Measurements from ENCODE around the gene CHST11.

The CHST11 gene

DNA sequence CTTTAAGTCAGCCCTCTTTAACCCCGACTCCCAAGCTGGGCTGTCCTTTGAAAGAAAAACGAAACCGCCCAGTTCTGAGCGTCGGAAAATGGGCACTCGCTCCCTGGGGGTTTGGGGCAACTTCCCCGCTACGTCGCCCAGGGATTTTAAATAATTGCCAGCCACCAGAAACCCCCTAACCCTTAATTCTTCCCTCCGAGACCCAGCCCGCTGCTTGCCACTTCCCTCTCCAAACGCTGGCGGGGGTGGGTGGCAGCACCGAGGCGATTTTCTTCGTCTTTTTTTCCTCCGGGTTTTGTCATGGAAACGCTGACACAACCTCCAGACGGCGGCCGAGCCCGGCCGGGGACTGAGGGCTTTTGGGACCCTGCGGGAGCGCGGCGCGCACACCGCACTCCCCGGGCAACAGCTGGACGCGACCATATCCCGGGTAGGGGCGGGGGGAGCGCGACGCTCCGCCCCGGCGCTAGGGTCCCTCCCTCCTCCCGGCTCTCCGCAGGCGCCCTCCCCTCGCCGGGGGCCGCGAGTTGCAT is at the start of gene CHST11:
TSS of gene CHST11 (plus strand) at position 532 of the 533 bp plus-strand sequence.
- peak; percentile 87 to 93 for DNase-seq

DNA sequence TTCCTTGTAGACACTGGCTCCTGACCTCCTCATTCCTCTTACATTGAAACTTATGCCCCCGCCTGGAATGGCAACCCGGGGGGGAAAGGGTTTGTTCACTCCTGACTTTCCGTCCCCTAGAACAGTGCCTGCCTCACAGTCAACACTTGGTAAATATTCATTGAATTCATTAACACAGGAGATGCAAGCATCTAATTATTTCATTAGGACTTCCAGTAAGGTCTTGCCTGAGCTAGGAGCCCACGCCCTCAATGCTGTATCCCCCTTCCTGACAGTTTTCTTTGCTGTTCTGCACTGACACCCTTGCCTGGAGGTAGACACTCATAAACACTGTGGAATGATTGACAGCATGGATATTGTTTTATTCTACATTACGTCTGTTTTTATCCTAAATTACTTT is 49.3 kb upstream of the CHST11 start:
- no peak for DNase-seq

DNA sequence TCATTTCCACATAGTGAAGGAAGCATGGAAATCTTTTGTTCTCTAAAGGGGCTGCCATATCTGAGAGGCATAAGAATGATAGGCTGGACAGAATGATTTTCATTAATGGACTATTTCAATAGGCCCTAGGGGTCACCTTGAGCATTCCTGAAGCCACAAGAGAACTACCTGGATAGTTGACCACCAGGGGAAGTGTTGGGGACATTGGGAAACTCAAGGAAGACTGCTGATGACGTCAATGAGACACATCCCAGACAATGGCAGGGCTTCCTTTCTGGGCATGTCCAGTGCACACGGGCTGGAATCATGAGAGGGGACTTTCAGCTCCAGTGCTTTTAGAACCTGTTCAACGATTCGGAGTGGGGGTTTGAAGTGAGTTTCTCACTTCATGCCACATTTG is 48.8 kb upstream of the CHST11 start:
- no peak for DNase-seq

DNA sequence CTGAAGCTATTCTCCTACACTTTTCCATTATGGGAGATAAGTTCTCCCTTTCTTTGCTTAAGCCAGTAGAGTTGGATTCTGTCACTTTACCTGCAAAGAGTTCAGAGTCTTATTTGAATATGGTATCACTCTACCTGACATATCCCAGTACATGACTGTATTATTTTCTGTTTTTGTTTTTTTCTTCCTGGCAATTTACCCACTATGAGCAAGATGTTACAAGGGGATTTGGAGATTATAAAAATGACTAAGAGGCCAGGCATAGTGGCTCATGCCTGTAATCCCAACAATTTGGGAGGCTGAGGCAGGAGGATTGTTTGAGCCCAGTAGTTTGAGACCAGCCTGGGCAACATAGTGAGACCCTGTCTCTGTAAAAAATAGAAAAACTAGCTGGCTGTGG is 46.4 kb upstream of the CHST11 start:
- DNase-seq, result no peak

DNA sequence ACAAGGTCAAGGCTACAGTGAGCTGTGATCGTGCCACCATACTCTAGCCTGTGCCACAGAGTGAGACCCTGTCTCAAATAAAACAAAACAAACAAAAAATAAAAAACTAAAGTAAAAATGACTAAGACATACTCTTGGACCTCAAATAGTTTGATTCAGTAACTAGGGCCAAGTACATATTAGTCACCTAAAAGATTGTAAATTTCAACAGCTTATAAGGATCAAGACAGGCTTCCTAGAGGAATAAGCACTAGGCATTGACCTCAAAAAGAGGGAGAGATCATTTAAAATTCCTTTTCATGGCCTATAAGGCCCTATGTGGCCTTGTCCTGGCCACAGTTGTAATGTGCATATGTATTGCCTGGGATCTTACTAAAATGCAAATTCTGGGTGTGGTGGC is 46.0 kb upstream of the CHST11 start:
- DNase-seq, result no peak

DNA sequence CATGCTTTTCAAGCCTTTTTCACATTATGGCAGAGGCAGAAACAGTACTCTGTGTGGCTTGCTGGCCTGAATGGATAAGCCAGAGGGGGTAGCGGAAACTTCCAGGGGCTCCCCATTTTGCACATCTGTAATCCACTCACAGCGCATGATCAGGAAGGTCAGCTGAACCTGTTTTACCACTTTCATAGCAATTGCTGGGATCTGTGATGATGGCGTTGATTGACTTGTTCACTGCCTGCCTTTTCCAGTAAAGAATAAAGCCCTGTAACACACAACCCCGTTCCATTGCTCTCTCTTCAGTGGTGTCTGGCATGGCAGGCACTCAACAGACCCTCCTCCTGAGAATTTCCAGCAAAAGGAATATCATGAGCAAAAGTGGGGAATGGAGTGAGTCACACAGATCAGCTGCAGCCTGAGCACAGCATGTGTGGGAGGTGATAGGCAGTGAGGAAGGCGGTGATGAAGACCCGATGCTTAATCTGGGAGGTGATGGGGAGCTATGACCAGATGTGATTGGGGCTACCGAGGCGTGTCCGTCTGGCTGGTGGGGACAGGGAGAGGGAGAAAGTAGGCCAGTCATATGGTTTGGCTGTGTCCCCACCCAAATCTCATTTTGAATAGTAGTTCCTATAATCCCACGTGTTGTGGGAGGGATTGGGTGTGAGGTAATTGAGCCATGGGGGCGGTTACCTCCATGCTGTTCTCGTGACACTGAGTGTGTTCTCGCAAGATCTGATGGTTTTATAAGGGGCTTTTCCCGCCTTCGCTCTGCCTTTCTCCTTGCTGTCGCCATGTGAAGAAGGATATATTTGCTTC is 44.7 kb upstream of the CHST11 start:
- DNase-seq, result no peak

DNA sequence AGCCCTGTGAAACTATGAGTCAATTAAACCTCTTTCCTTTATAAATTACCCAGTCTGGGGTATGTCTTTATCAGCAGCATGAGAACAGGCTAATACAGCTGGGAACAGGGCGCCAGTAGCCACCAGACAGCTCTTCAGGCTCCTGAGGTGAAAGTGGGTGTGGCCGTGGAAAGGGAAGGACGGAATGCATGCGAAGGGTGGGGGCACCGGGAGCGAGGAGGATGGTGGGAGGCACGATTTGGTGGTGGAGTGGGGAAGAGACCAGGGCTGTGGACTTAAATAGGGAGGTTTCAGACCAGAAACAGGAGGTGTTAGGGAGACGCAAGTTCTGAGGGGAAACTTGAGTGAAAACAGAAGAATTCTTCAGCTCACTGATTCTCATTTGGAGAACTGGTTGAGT is 44.1 kb upstream of the CHST11 start:
- DNase-seq, result no peak

DNA sequence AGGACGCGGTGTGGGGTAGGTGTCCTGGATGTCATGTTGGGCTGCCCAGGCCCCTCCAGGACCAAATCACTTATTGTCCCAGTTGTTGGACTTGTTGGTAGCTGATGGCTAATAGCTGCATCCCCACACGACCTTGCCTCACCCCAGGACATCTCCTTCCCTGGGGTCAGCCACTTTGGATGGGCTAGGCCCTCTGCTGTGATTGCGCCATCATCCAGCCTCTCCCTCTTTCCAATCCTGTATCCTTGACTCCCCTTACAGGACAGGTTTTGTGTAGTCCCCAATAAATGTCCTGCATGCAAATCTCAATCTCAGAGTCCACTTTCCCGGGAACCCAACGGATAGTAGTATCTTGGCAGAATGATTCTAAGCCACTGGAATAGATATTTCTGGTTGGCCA is 43.4 kb upstream of the CHST11 start:
- DNase-seq, result no peak

DNA sequence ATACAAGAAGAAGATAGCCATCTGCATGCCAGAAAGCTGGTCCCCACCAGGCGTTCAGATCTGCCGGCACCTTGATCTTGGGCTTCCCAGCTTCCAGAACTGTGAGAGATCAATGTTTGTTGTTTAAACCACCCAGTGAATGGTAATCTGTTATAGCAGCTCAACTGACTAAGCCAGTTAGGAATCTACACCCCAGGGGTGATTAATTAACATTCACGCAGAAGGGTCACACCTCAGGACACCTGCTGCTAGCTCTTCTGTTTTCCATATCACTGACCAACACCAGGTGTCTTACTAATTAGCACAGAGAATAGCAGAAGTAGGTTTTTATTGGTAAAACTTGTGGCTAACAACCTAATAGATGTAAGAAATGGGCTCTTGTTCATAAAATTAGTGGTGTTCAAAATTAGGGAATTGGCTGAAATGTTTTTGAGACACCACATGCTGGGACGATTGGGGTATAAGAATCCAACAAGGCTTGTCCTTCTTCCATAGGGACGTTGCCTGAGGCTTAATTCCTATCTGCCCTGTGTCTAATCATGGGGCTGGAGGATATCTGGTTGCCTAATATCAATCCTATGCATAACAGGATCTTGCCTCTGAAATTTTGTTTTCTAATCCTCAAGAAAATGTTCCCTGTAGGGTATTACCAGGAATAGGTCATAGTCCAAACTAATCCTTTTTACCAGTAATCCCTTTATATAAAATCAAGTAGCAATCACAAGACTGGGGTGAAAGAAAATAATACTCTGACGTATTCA is 42.0 kb upstream of the CHST11 start:
- DNase-seq, result no peak

DNA sequence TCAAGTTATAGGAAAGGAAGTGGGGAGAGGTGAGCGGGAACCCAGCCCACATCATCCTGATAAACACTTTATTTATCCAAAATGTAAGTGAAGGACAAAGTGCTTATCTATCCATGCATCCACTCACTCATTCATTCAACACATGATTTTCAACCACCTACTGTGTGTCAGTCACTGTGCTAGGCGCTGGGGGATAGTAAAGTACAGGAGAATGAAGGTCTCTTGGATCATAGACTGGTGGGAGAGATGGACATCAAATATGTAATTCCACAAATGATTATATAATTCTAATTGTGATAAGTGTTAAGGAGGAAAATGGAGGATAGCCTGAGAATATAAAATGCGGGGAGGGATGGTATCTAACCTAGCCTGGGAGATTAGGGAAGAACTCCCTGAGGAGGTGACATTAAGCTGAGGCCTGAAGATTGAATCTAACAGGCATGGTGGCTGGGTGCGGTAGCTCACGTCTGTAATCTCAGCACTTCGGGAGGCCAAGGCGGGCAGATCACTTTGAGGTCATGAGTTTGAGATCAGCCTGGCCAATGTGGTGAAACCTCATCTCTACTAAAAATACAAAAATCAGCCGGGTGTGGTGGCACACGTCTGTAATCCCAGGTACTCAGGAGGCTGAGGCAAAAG is 41.3 kb upstream of the CHST11 start:
- DNase-seq, result no peak

DNA sequence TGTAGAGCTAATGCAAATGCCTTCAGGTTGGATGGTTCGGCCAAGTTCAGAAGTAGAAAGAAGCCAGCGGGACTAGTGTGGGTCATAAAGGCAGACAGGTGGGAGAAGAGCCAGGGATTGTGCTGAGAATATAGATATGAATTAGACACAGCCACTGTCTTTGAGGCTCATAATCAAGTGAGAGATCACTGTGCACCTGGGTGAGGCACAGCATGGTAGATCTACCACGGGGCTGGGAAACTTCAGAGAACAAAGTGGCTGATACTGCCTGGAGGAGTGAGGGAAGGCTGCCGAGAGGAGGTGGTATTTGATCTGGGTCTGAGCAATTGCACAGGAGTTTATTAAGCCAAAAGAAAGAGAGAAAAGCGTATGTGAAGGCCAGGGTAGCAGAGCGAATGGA is 40.6 kb upstream of the CHST11 start:
- DNase-seq, result no peak

DNA sequence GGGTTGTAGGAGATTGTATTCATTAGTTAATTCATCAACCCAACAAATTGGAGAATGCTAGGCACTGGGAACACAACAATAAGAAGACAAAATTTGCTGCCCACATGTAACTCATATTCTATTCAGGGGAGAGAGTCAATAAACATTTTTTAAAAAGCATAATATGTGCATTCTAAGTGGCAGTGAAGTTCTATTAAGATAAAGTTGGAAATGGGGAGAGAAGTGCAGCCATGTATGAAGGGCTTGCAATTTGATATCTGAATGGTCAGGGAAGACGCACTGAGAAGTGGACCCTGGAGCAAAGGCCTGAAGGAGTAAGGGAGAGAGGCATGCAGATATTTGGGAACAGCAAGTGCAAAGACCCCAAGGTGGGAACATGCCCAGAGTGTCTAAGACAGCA is 40.2 kb upstream of the CHST11 start:
- no peak for DNase-seq

DNA sequence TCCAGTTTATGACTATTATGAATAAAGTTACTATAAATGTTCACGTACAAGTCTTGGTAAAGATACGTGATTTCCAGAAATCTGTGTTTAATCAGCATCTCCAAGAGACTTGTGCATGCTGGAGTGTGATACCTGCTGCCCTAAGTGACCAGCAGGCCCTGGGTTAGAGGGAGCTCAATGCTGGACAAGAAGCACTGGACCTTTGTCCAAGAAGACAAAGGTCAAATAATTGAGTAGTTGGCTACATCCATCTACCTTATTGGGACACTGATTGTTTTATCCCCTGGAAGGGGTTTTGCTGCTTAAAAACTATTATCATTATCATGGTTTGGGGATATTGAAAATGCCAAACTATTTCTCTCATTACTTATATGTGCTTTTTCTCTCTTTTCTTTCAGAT is 37.0 kb upstream of the CHST11 start:
- DNase-seq, result no peak

DNA sequence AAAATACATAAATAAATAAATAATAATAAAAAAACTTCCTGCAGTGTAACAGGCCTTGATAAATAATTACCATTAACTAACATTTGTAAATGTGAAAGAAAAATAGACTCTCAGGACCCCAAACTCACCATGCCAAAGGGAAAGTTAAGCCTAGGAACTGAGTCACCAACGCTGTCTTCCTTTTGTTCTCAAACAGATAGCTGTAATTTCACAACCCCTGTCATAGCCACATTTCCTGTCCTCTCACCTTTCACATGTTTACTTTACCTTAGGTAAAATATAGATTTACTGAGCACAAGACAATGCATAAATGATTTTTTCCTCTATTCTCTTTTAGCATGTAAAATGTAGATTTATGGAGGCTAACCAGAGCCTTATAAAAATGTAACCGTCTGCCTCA is 35.9 kb upstream of the CHST11 start:
- DNase-seq, result no peak

DNA sequence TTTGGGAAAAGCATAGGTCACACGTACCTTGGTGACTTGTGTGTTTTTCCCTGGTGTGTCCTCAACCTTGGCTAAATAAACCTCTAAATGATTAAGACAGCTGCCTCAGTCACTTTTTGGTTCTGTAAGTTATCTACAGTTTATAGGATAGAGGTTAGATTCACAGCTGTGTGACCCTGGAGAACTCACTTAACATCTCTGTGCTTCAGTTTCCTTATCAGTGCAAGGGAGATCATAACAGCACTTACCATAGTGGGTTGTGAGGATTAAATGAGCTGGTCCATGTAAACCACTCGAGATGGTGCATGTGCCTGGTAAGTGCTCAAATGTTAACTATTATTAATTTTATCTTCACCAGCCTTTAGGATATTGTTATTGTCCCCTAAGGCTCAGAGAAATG is 35.4 kb upstream of the CHST11 start:
- no peak for DNase-seq

DNA sequence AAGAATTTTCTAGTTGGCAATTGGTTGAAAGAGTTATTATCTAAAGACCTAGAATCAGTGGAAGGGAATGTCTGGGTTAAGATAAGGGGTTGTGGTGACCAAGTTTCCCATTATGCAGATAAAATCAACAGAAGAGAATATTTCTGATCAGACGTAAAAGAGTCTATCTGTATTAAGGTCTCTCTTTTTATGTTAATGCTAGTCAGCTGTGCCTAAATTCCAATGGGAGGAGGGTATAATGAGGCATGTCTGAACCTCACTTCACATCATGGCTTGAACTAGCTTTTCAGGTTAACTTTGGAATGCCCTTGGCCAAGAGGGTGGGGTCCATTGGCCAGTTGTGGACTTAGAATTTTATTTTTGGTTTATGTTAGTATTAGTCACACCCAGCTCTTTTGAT is 34.3 kb upstream of the CHST11 start:
- no peak for DNase-seq

DNA sequence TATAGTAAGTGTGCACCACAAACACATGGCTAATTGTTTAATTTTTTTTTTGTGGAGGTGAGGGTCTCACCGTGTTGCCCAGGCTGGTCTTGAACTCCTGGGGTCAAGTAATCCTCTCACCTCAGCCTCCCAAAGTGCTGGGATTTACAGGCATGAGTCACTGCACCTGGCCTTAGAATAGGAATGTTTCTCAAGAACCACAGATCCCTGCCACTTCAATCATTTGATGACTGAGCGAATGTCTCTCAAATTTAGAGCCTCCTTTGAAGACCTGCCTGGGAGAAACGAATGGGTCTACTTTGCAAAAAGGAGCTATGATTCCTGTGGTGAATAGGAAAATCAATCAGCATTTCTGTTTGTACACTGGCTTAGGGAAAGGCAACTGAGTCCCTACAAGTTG is 33.5 kb upstream of the CHST11 start:
- DNase-seq, result no peak

DNA sequence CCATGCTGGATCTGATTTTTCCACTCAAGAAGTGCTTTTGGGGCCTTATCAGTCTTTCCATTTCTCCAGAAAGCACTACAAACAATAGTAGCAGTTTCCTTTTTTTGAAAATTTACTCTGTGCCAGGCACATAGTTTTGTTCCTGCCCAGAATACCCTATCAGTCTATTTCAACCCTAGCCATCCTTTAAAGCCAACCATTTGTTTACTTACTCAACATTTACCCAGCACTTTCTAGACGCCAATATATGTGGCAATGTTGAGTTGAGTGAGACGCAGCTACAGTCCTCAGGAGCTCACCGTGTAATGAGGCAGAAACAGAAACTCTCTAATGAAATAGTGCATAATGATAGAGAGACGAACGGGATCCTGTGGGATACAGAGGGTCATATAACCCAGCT is 32.9 kb upstream of the CHST11 start:
- DNase-seq, result no peak

DNA sequence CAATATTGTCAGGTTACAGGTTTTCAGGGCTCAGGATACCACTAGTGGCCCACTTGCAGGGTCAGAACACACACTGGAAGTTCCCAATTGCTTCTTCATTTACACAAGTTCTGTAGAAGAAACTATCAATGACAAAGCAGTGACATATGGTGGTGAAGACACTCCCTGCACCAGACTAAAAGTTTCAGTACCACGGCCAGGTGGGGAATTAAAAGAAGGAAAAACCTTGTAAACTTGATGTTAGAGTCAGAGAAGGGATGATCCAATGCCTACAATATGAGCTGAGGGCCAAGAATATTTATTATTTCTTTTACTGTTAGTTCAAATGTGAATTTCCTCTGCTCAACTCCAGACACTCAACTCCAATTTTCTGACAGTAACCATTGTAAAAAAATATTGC is 31.8 kb upstream of the CHST11 start:
- no peak for DNase-seq

DNA sequence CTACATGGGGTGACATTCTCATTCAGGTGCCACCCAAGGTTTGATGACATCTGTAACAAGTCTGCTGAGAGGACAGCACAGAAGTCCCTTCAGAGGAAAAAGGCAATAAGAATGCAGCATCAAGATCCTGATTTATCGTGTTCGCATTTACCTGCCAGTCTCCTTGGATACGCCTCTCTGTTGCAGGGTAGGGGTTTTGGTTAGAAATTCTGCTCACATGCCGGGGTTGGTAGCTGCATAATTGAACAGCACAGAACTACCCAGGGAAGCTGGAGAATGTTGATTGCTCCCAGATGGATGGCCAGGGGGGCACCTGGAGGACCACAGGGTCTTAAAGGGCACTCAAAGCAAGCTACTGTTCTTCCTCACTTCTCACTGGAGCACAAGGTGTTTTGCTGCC is 31.1 kb upstream of the CHST11 start:
- DNase-seq, result no peak

DNA sequence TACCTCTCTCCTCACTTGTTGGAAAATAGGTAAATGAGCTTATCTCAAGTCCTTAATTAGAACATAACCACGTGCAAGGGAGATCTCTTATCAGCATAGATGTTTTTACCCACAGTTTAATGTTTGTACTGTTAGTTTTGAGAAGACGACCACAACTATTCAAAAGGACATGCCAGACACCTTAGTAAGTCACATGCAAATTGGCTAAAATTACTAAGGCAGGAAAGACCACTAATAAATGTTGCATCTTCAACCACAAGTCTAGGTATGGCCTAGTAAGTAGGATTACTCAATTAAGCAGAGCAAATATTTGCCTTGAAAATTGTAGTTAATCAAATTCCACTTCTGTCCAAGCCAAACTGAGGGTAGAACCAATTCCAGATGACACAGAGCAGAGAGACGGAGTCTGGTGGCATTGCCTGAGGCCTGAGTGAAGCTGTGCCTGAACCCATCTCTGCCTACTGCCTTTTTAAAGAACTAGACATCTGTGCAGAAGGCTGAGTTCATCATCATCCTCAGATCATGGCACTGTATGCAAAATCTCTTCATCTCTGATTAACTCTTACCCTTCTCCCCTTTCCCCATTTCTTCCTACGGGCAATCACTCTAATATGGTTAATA is 29.7 kb upstream of the CHST11 start:
- DNase-seq, result no peak

DNA sequence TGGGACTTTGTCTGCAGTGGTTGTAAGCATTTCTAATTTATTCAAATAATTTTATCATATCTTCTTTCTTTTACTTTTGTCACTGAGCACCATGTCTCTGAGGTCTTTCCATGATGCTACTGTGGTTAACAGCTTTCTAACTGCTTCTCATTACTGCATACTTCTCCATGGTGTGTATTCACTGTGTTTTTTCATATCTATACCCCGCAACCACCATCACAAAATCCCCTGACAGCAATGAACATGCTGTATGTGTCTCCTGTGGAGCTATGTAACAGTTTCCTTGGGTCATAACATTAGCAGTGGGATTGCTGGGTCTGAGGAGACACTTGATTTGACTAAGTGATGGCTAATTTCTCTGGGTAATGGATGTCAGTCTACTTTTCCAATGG is 29.2 kb upstream of the CHST11 start:
- DNase-seq, result no peak

DNA sequence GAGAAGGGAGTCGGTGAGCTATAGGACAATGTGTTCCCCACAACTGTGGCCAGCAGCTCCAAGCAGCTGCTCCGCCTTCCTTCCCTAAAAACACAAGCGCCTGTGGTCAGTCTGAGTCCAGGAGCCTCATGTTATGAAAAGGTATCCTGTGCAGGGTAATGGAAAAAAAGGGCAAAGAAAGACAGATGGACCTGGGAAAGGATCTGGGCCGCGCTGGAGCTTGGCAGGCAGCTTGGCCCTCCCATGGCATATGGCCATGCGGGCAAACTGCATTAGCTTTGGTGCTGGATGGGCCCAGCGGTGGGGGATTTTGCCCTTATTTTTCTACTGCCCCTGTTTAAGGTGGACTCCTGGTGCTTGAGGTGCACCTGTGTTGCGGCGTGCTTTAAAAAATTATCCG is 23.7 kb upstream of the CHST11 start:
- no peak for DNase-seq
